Measurements from ENCODE around the gene CIAO3.
A peak's percentile ranks its signal among the peaks of the same experiment; 100 is the strongest.

CIAO3 gene

DNA sequence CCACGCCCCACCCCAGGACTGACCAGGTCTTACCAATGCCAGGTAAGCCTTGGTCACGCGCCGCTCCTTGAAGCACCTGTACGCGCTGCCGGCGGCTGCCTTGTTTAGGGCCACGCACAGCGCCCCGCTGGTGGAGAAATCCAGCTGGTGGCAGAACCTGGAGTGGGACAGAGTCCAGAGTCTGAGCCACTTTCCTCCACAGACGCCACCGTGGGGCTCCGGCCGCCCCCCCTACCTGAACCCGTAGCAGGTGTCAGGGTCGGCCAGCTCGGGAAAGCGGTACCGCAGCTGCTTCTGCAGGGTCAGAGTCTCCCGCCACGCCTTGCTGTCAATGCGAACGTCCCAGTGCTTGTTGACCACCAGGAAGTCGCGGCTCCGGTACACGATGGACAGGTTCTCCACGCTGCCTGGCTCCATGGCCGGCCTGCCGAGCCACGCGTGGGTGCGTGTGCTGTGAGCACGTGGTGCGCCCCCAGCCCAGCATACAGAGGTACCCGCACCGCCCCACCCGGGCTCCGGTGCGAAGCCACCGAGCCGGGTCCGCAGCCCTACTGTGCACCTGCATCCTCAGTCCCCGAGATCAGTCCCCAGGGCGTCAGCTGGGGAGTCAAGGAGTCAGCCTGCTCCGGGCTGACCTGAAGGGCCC lies 46.6 kb upstream of the CIAO3 start:
- no peak overlapping the region for H3K27ac Mint-ChIP-seq
- no peaks in the 10 kb centered on the region for H3K27me3 Mint-ChIP-seq (ENCODE audit: low read depth)
- H3K4me1 Mint-ChIP-seq: no peaks in the 10 kb centered on the region
- no peaks in the 10 kb centered on the region for H3K9me3 Mint-ChIP-seq
- peaks cover 9% of the 10 kb centered on the region for H3K36me3 Mint-ChIP-seq (ENCODE audit: low read depth)
- TF ChIP-seq, protein P1, sequence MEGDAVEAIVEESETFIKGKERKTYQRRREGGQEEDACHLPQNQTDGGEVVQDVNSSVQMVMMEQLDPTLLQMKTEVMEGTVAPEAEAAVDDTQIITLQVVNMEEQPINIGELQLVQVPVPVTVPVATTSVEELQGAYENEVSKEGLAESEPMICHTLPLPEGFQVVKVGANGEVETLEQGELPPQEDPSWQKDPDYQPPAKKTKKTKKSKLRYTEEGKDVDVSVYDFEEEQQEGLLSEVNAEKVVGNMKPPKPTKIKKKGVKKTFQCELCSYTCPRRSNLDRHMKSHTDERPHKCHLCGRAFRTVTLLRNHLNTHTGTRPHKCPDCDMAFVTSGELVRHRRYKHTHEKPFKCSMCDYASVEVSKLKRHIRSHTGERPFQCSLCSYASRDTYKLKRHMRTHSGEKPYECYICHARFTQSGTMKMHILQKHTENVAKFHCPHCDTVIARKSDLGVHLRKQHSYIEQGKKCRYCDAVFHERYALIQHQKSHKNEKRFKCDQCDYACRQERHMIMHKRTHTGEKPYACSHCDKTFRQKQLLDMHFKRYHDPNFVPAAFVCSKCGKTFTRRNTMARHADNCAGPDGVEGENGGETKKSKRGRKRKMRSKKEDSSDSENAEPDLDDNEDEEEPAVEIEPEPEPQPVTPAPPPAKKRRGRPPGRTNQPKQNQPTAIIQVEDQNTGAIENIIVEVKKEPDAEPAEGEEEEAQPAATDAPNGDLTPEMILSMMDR (IDR thresholded peaks at IDR 0.05; ENCODE audit: unreplicated experiment in 3 of 3): no peak
- H3K4me3 Mint-ChIP-seq: peak overlapping the region; percentile 86 to 87 (median 87)

- no peaks in the 10 kb centered on the region for H3K9me3 Mint-ChIP-seq
- H3K27me3 Mint-ChIP-seq (ENCODE audit: low read depth): no peaks in the 10 kb centered on the region
- H3K27ac Mint-ChIP-seq: no peak overlapping the region
- no peaks in the 10 kb centered on the region for H3K4me1 Mint-ChIP-seq
- TF ChIP-seq, protein P1 (IDR thresholded peaks at IDR 0.05; ENCODE audit: unreplicated experiment in 3 of 3): peak; percentile 61 to 72 (median 63)
- peak overlapping the region; percentile 70 to 85 (median 75) for H3K4me3 Mint-ChIP-seq
- H3K36me3 Mint-ChIP-seq (ENCODE audit: low read depth): no peaks in the 10 kb centered on the region
Measured at GRCh38 chr16:785563-786535, 45.1 kb upstream of the CIAO3 start.

DNA sequence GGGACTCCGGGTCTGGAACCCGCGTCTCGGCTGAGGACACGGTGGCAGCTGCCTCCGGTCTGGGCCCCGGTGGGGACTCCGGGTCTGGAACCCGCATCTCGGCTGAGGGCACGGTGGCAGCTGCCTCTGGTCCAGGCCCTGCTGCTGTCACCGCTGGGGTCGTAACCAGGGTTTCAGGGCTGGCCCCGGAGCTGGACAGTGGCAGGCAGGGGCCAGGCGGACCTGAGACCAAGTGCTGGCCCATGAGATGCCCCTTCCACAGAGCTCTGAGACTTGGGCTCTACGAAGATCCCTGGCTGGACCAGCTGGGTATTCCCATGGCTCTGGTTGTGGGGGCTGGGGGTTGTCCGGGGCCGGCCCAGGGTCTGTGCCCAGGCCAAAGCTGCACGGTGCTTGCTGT lies 43.6 kb upstream of the CIAO3 start:
- Mint-ChIP-seq H3K9me3 (no peaks in the 10 kb centered on the region), H3K27me3 (ENCODE audit: low read depth) (no peaks in the 10 kb centered on the region), H3K4me3 (no peak overlapping the region), H3K4me1 (no peaks in the 10 kb centered on the region), H3K27ac (no peak overlapping the region), H3K36me3 (ENCODE audit: low read depth) (no peaks in the 10 kb centered on the region)
- TF ChIP-seq, protein P1 (IDR thresholded peaks at IDR 0.05; ENCODE audit: unreplicated experiment in 3 of 3): no peak

DNA sequence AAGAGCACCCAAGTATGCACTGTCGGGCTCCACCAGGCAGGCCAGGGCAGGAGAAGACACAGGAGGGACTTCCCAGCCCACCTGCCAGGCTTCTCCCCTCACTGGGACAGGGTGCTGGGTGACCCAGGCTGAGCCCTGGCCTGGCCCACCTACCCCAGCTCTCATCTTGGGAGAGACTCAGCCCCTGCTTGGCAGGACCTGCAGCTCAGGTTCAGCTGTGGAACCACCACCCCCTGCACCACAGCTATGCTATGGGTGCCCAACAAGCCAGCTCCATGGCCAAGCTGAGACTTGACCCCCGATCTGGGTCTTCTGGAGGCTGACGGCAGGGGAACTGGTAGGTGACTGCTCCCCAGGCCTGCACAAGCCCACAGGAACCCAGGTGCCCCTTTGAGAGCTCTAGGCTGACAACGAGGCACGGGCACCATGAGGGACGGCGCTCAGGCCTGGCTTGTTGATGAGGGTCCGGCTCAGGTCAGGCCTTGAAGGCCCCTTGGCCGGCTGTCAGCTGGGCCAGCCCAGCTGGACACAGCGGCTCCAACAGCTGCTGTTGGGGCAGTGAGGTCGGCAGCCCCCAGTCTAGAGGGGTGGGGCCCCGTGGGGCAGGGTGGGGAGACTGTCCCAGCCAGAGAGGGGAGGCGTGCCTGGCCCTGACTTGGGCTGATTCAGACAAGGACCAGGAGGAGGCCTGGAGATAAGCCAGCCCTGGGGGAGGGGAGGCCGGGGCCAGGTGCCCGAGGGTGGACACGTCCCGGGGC lies 42.8 kb upstream of the CIAO3 start:
- Mint-ChIP-seq H3K9me3 (no peaks in the 10 kb centered on the region), H3K4me1 (no peaks in the 10 kb centered on the region), H3K36me3 (ENCODE audit: low read depth) (no peaks in the 10 kb centered on the region), H3K27me3 (ENCODE audit: low read depth) (no peaks in the 10 kb centered on the region), H3K4me3 (no peak overlapping the region), H3K27ac (no peak overlapping the region)
- TF ChIP-seq, protein P1 (IDR thresholded peaks at IDR 0.05; ENCODE audit: unreplicated experiment in 3 of 3): no peak

DNA sequence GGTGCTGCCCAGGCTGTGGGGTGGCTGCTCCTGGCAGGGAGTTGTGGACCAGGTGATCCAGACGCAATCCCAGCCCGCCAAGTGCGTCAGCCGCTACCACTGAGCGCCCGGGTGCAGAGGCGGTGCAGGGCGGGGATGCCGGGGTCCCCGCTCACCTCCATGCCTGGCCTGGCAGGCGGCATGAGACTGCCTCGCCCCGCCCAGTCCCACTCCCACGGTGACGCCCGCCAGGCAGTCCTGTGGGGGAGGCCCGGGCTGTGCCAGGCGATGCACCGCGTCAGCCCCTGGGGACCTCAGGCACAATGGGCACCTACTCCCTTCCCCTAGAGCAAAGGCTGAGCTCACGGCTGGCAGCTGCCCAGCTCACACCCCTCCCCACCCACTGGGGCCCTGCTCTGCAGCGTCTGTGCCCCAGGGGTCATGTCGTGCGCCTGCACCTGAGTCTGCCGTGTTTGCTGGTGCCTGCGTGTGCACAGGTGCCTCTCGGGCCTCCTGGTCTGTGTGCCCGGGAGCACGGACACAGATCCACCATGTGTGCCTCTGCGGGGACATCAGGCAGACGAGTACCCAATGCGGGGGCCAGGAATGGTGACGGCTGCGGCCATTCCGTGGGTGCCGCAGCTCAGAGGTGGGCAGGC lies 42.1 kb upstream of the CIAO3 start:
- Mint-ChIP-seq H3K27me3 (ENCODE audit: low read depth) (peaks cover 1% of the 10 kb centered on the region), H3K9me3 (no peaks in the 10 kb centered on the region), H3K4me3 (no peak overlapping the region), H3K27ac (no peak overlapping the region), H3K4me1 (no peaks in the 10 kb centered on the region), H3K36me3 (ENCODE audit: low read depth) (no peaks in the 10 kb centered on the region)
- TF ChIP-seq, protein P1 (IDR thresholded peaks at IDR 0.05; ENCODE audit: unreplicated experiment in 3 of 3): no peak

Measured in nephron (organoid).